GM23248 (cell line): ENCODE results near the gene JDP2. TPM values are rescaled to one million over a fixed set of nuclear protein-coding genes. Genes with fewer than 3 reads are reported as not detected.
A peak's percentile ranks its signal among the peaks of the same experiment; 100 is the strongest.

Experiments used
- DNase-seq: peaks from one replicate; pipeline ENCODE4 v3.0.0-alpha.2; 2015
- H2AFZ ChIP-seq: fragments of 200-600 bp; sonication (generic); 2 replicates; pipeline ENCODE4 v1.6.1; 2016; ENCODE audit warnings: antibody characterized with exemption
- H3F3A ChIP-seq: fragments of 200-600 bp; sonication (generic); 2 replicates; pipeline ENCODE4 v1.6.1; 2016; ENCODE audit warnings: mild to moderate bottlenecking, antibody characterized with exemption, mixed run types; ENCODE audit not compliant: insufficient read depth
- H3K27ac ChIP-seq: fragments of 200-600 bp; sonication (generic); 2 replicates; pipeline ENCODE4 v1.5.1; 2016; ENCODE audit warnings: mild to moderate bottlenecking
- H3K27me3 ChIP-seq: fragments of 200-600 bp; sonication (generic); replicated peaks from 2 replicates; pipeline ENCODE4 v1.6.1; 2016; ENCODE audit warnings: mild to moderate bottlenecking; ENCODE audit not compliant: insufficient read depth
- H3K36me3 ChIP-seq: fragments of 200-600 bp; sonication (generic); 2 replicates; pipeline ENCODE4 v1.6.1; 2016; ENCODE audit warnings: low read depth, mild to moderate bottlenecking
- H3K4me1 ChIP-seq: fragments of 200-600 bp; sonication (generic); 2 replicates; pipeline ENCODE4 v1.6.1; 2016; ENCODE audit warnings: mild to moderate bottlenecking; ENCODE audit not compliant: insufficient read depth
- H3K4me2 ChIP-seq: fragments of 200-600 bp; sonication (generic); one replicate; pipeline ENCODE4 v1.6.1; 2016; ENCODE audit warnings: mild to moderate bottlenecking; ENCODE audit not compliant: unreplicated experiment
- H3K4me3 ChIP-seq: fragments of 200-600 bp; sonication (generic); 2 replicates; pipeline ENCODE4 v1.5.1; 2016; ENCODE audit warnings: mild to moderate bottlenecking
- H3K79me2 ChIP-seq: fragments of 200-600 bp; sonication (generic); 2 replicates; pipeline ENCODE4 v1.6.1; 2016; ENCODE audit warnings: mild to moderate bottlenecking; ENCODE audit not compliant: insufficient read depth
- H3K9ac ChIP-seq: fragments of 200-600 bp; sonication (generic); 2 replicates; pipeline ENCODE4 v1.6.1; 2016; ENCODE audit warnings: mild to moderate bottlenecking
- H3K9me2 ChIP-seq: fragments of 200-600 bp; sonication (generic); 2 replicates; pipeline ENCODE4 v1.6.1; 2016; ENCODE audit warnings: mixed run types, mild to moderate bottlenecking, moderate library complexity; ENCODE audit not compliant: insufficient read depth
- H3K9me3 ChIP-seq: fragments of 200-600 bp; sonication (generic); one replicate; pipeline ENCODE4 v1.6.1; 2017; ENCODE audit warnings: low read depth
- H4K20me1 ChIP-seq: fragments of 200-600 bp; sonication (generic); 2 replicates; pipeline ENCODE4 v1.6.0; 2016; ENCODE audit not compliant: insufficient read depth
- EZH2 ChIP-seq: fragments of 200-600 bp; sonication (generic); IDR thresholded peaks from 2 replicates; pipeline ENCODE4 v1.6.1; 2018; ENCODE audit warnings: antibody characterized with exemption, mild to moderate bottlenecking; ENCODE audit not compliant: insufficient read depth, poor library complexity, severe bottlenecking
- EZH2phosphoT487 ChIP-seq: fragments of 200-600 bp; sonication (generic); IDR thresholded peaks from 2 replicates; pipeline ENCODE4 v1.6.1; 2018; ENCODE audit warnings: antibody characterized with exemption, moderate library complexity, mild to moderate bottlenecking, low read depth; ENCODE audit not compliant: insufficient read depth
- WGBS, 2 experiments: methylation state at CpG; one replicate each; pipeline ENCODE4 v1.1.6; 2015 to 2017; ENCODE audit warnings: low lambda C conversion rate in 2 of 2, low coverage in 1 of 2; ENCODE audit errors: missing lambda C conversion rate in 2 of 2; 5-methylcytosine and 5-hydroxymethylcytosine counted together
- in situ Hi-C: fragments of 300-500 bp; cut with MboI; formaldehyde crosslinking; loops from 2 replicates; pipeline ENCODE4 v1.15.0; 2020
- polyA plus RNA-seq: library from polyadenylated mRNA; unstranded; fragments of >200 nt; fragmentation: Nextera tagmentation; extraction: Ambion mirVana; gene quantifications from 2 replicates; pipeline ENCODE4 v1.2.1, GENCODE V29; 2016
- total RNA-seq: library from RNA; depleted of rRNA; stranded (reverse); fragments of >200 nt; shearing (Covaris generic); gene quantifications from 2 replicates; pipeline ENCODE4 v1.2.3, GENCODE V29; 2014

JDP2 gene
- total and polyA plus RNA-seq, 2 experiments from 2014 or later, result 20.0 to 163 TPM

- Histone ChIP-seq H3K9me3 (no peaks in the 10 kb centered on the region), H3K9me2 (no peaks in the 10 kb centered on the region), H3K27ac (peak overlapping the region; percentile 97), H3K27me3 (no peaks in the 10 kb centered on the region), H3F3A (peaks cover 68% of the 10 kb centered on the region), H3K79me2 (peaks cover 75% of the 10 kb centered on the region), H3K4me3 (no peak overlapping the region), H3K36me3 (peaks cover 48% of the 10 kb centered on the region), H3K4me1 (peaks cover 52% of the 10 kb centered on the region), H4K20me1 (peaks cover 13% of the 10 kb centered on the region; the same call in 1 of the 2 replicates), H2AFZ (no peak overlapping the region), H3K9ac (peak overlapping the region; percentile 79), H3K4me2 (peak overlapping the region; percentile 55)
- 33 to 37% methylated on average over 6 of the region's 6 CpGs for WGBS, 2 experiments
- DNase-seq, result peak; percentile 50
- TF ChIP-seq EZH2, result no peak
- no peak for TF ChIP-seq EZH2phosphoT487
- in situ Hi-C loops, result no loop called here
Observed at GRCh38 chr14:75441728-75442127, 13.9 kb downstream of the JDP2 start.

DNA sequence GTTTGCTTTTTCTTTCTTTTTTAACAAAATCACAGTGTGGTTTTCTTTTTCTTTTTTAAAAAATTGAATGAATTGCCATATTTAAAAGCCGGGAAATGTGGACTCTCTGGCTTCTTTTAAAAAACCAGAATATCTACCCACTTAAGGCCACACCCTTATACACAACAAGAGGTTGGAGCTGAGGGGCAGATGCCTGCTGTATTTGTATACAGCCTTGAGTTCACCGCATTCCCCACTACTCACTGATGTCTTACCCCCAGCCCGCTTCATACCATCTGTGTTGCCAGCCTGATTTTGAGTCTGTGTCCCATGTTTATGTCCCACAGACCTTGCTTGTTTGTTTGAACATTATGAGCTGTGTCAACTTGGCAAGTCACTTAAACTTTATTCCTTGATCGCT is 14.3 kb downstream of the JDP2 start:
- H3K4me2 ChIP-seq, result peak overlapping the region; percentile 55
- 75 to 79% methylated on average over 4 of the region's 4 CpGs for WGBS, 2 experiments
- H3K9ac ChIP-seq, result peak overlapping the region; percentile 79
- H3K27me3 ChIP-seq, result no peaks in the 10 kb centered on the region
- H3K79me2 ChIP-seq, result peaks cover 75% of the 10 kb centered on the region
- no peaks in the 10 kb centered on the region for H3K9me2 ChIP-seq
- TF ChIP-seq EZH2, result no peak
- peak overlapping the region; percentile 97 for H3K27ac ChIP-seq
- H3K4me3 ChIP-seq, result no peak overlapping the region
- H3K4me1 ChIP-seq, result peaks cover 57% of the 10 kb centered on the region
- H2AFZ ChIP-seq, result no peak overlapping the region
- H4K20me1 ChIP-seq, result peaks cover 12% of the 10 kb centered on the region; the same call in 1 of the 2 replicates
- H3F3A ChIP-seq, result peaks cover 72% of the 10 kb centered on the region
- in situ Hi-C loops, result no loop called here
- DNase-seq, result peak; percentile 27
- H3K36me3 ChIP-seq, result peaks cover 48% of the 10 kb centered on the region
- H3K9me3 ChIP-seq, result no peaks in the 10 kb centered on the region

DNA sequence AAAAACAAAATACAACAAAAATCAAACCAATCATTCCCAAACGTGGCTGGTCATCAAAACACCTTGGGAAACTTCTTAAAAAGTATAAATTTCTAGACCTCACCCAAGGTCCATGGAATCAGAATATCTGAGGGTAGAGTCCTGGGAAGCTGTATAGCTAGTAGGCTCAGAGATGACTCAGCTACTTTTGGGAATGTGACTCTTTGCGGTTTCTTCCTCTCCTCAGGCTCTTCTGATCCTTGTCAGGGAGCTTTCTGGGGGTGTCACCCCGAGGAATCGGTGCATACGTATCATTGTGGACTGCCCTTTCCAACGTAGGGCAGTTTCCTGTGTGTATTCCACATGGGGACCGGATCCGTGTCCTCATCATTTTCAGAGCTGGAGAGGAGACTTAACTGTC is 14.8 kb downstream of the JDP2 start:
- peak overlapping the region; percentile 55 for H3K4me2 ChIP-seq
- peak overlapping the region; percentile 97 for H3K27ac ChIP-seq

DNA sequence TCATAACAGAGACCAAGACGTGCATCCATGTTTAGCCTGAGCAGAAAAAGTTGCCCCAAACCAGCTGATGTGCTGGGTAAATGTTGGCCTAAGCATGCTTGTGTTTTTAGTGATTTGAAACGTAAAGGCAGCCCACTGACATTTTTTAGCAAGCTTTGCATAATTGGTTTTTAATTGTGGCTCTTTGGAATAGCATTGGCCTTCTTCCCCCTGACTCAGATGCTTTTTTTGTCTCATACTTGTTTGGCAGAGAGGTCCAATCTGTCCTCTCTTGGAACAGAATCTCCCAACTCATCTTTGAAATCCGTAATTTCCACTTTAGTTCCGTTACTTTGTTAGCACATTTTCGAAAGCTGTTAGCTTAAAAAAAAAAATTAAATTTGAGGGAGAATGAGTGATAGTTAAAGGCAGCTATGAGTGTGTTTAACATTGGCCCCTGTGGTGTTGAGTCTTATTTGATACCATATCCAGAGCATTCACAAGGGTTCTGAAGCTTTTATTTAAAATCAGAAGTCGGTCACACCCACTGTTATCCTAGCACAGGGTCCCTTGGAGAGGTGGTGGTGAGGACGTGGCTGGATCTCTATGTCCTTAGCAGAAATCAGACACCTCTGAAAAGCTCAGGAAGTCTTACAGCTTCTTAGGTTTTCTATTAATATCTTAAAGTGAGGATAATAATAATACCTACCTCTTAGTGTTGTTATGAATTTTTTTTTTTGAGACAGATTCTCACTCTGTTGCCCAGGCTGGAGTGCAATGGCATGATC is 15.6 kb downstream of the JDP2 start:
- H3K27ac ChIP-seq, result peak overlapping the region; percentile 97
- peak overlapping the region; percentile 21; the same call in 1 of the 2 replicates for H3K4me3 ChIP-seq
- 24 to 25% methylated on average over 7 of the region's 7 CpGs for WGBS, 2 experiments
- peak overlapping the region; percentile 55 for H3K4me2 ChIP-seq
- H3K9me3 ChIP-seq, result no peaks in the 10 kb centered on the region
- no peaks in the 10 kb centered on the region for H3K27me3 ChIP-seq
- TF ChIP-seq EZH2, result no peak
- no peak for TF ChIP-seq EZH2phosphoT487
- H3F3A ChIP-seq, result peaks cover 72% of the 10 kb centered on the region
- peaks cover 62% of the 10 kb centered on the region for H3K4me1 ChIP-seq
- H3K9ac ChIP-seq, result peak overlapping the region; percentile 79
- H4K20me1 ChIP-seq, result peaks cover 17% of the 10 kb centered on the region; the same call in 1 of the 2 replicates
- peaks cover 75% of the 10 kb centered on the region for H3K79me2 ChIP-seq
- H2AFZ ChIP-seq, result no peak overlapping the region
- H3K9me2 ChIP-seq, result no peaks in the 10 kb centered on the region
- peaks cover 44% of the 10 kb centered on the region for H3K36me3 ChIP-seq
- DNase-seq, result peak; percentile 64
- in situ Hi-C loops, result no loop called here

More for the DNA sequence above, 14.8 kb downstream of the JDP2 start:
- Histone ChIP-seq H2AFZ (no peak overlapping the region), H3K9ac (peak overlapping the region; percentile 79), H3K9me2 (no peaks in the 10 kb centered on the region), H4K20me1 (peaks cover 12% of the 10 kb centered on the region; the same call in 1 of the 2 replicates), H3K36me3 (peaks cover 48% of the 10 kb centered on the region), H3K9me3 (no peaks in the 10 kb centered on the region), H3K27me3 (no peaks in the 10 kb centered on the region), H3F3A (peaks cover 72% of the 10 kb centered on the region), H3K4me1 (peaks cover 58% of the 10 kb centered on the region), H3K79me2 (peaks cover 75% of the 10 kb centered on the region), H3K4me3 (peak overlapping the region; percentile 21; the same call in 1 of the 2 replicates)
- DNase-seq, result peak; percentile 95
- in situ Hi-C loops, result no loop called here
- TF ChIP-seq EZH2phosphoT487 (no peak), EZH2 (no peak)
- WGBS, 2 experiments, result 16 to 17% methylated on average over 8 of the region's 8 CpGs
